Lower leg skin (tissue), 4 donors: ENCODE data around the gene CLHC1. TPM values are rescaled to one million over a fixed set of nuclear protein-coding genes. Genes with fewer than 3 reads are reported as not detected.

Experiments used
- DNase-seq, 2 donors: peaks; one replicate each; pipeline ENCODE4 v3.0.0-alpha.2; 2019; ENCODE audit warnings: low spot score in 2 of 2
- H3K4me3 ChIP-seq: fragments of 200-600 bp; sonication (generic); 2 replicates; pipeline ENCODE4 v1.5.1; 2017; ENCODE audit warnings: mild to moderate bottlenecking, low read depth; ENCODE audit not compliant: poor library complexity, severe bottlenecking
- POLR2A ChIP-seq, 2 donors: fragments of 450-650 bp; IDR thresholded peaks; one replicate each; pipeline ENCODE4 v1.6.1; 2016 to 2017; ENCODE audit warnings: antibody characterized with exemption in 2 of 2, mild to moderate bottlenecking in 1 of 2, moderate library complexity in 1 of 2
- WGBS, 2 donors: methylation state at CpG; one replicate each; pipeline ENCODE4 v1.1.5; 2018; 5-methylcytosine and 5-hydroxymethylcytosine counted together
- intact Hi-C: fragments of 100-400 bp; cut with DNase I; formaldehyde crosslinking; loops from one replicate; pipeline ENCODE4 v1.15.0; 2023; ENCODE audit warnings: low total_unique reads
- total RNA-seq, 4 donors: library from RNA; depleted of rRNA; stranded (reverse); fragments of >200 nt; gene quantifications; one replicate each; pipeline ENCODE4 v1.1.0, GENCODE V29; 2016
- TF ChIP-seq, protein P1 (sequence below), 3 donors: fragments of 450-650 bp; IDR thresholded peaks; one replicate each; pipeline ENCODE4 v1.5.1; 2016; ENCODE audit warnings: antibody characterized with exemption in 3 of 3, mild to moderate bottlenecking in 3 of 3, moderate library complexity in 2 of 3

CLHC1 gene
- total RNA-seq, 4 donors from 2014 or later: 5.3 to 13.1 (median 7.9) TPM

DNA sequence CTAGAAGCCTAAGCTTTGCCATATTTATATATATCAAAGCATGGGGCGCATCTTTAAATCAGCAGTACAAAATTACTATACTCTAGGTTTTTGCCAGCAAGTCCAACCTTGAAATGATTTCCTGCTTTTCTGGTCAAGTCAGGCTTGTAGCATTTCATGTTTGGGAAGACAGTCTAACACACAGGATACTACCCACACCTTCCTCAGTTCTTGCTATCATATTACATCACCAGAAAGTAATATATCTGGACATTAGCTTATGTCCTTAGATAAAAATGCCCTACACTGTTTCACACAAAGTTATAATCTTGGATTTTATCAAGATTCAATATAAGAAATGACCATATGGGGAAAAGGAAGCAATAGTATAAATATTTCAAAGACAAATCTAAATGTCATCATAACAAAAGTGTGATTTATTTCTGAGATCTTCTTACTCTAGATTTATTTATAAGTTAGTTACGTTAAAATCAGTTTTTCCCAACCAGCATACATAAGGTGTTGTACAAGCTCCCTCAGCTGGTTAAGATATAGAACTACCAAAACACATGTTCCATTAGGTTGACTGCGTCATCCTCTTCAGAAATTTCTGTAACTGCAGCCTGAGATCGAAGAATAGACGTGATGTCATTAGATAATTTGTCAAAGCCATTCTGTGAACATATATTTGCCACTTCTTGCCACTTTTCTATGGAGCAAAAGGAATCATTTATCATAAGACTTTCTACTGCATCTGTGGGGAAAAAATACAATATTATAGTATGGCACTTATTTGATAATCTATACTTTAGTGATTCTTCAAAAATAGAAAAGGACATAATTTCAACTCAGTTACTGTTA, 56.6 kb downstream of the CLHC1 start:
- WGBS, 2 donors: 11 to 12% methylated on average over 5 of the region's 5 CpGs
- intact Hi-C loops: loop anchor here (10.0 kb wide), 1 partner anchor 511 kb away; no protein-coding TSS in a partner anchor
- TF ChIP-seq, protein P1, sequence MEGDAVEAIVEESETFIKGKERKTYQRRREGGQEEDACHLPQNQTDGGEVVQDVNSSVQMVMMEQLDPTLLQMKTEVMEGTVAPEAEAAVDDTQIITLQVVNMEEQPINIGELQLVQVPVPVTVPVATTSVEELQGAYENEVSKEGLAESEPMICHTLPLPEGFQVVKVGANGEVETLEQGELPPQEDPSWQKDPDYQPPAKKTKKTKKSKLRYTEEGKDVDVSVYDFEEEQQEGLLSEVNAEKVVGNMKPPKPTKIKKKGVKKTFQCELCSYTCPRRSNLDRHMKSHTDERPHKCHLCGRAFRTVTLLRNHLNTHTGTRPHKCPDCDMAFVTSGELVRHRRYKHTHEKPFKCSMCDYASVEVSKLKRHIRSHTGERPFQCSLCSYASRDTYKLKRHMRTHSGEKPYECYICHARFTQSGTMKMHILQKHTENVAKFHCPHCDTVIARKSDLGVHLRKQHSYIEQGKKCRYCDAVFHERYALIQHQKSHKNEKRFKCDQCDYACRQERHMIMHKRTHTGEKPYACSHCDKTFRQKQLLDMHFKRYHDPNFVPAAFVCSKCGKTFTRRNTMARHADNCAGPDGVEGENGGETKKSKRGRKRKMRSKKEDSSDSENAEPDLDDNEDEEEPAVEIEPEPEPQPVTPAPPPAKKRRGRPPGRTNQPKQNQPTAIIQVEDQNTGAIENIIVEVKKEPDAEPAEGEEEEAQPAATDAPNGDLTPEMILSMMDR (IDR thresholded peaks at IDR 0.05): no peak
- TF ChIP-seq POLR2A (IDR thresholded peaks at IDR 0.05): no peak
- no peak overlapping the region for H3K4me3 ChIP-seq
- no peak for DNase-seq

- no peak for DNase-seq
- whole genome bisulfite sequencing, 2 donors: 41 to 52% methylated on average over 2 of the region's 2 CpGs
- no peak overlapping the region for H3K4me3 ChIP-seq
- intact Hi-C loops: loop anchor here (10.0 kb wide), 1 partner anchor 509 kb away; no protein-coding TSS in a partner anchor
- TF ChIP-seq POLR2A (IDR thresholded peaks at IDR 0.05): no peak
- TF ChIP-seq, protein P1 (IDR thresholded peaks at IDR 0.05): no peak
Observed at GRCh38 chr2:55173438-55174054, 58.5 kb downstream of the CLHC1 start.

GRCh38 chr2:55169915-55170314, 62.2 kb downstream of the CLHC1 start:
- no peak for TF ChIP-seq POLR2A (IDR thresholded peaks at IDR 0.05)
- TF ChIP-seq, protein P1 (IDR thresholded peaks at IDR 0.05): no peak
- no peak for DNase-seq
- intact Hi-C loops: loop anchor here (10.0 kb wide), 3 partner anchors 125 to 505 kb away; no protein-coding TSS in a partner anchor
- no peak overlapping the region for H3K4me3 ChIP-seq
- WGBS, 2 donors: 52 to 58% methylated on average over 3 of the region's 3 CpGs

GRCh38 chr2:55169359-55169758, 62.7 kb downstream of the CLHC1 start:
- no peak for DNase-seq
- intact Hi-C loops: loop anchor here (10.0 kb wide), 2 partner anchors 125 to 155 kb away; no protein-coding TSS in a partner anchor
- no peak for TF ChIP-seq POLR2A (IDR thresholded peaks at IDR 0.05)
- TF ChIP-seq, protein P1 (IDR thresholded peaks at IDR 0.05): no peak
- 59 to 72% methylated on average over 1 of the region's 1 CpG for WGBS, 2 donors
- H3K4me3 ChIP-seq: no peak overlapping the region

DNA sequence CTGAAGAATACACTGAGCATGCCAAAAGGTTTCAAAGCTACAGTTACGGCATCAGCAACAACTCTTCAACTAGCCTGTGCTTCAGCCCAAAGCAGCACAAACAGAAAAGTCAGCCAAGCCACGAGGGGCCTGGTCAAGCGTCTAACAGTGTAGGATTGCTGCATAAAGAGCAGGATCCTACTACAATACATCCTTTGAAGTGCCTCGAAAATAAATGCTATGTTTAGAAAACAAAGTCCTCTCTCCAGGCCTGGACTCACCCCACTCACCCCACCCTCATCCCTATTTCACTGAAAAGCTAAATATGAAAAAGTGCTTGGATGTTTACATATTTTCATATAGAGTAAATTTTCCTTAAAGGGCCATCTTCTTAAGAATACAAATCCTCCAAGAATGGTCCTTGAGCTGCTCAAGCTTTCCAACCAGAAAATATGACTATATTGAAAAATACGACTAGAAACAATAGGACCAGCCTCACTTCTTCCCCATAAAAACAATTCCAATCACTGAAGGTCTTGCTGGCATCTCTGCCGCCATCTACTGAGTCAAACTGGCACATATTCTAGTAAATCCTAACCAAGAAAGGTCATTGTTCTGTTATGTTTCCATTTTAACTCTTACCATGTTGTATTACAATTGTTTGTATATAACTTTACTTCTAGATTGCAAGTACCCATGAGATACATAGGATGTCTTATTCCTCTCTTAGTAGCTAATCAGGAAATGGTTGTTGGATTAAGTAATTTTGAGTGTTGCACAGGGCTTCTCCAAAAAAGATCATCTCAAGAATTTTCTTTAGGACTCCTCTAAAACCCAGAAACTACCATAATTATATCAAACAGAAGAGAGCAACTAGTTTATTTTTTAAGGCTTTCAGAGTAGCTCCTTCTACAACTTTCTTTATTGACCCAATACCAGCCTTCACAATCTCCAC, 63.6 kb downstream of the CLHC1 start:
- WGBS, 2 donors: 19 to 25% methylated on average over 6 of the region's 6 CpGs
- TF ChIP-seq, protein P1 (IDR thresholded peaks at IDR 0.05): peak in 1 of 3 donors; percentile 23
- no peak for TF ChIP-seq POLR2A (IDR thresholded peaks at IDR 0.05)
- peak; percentile 66 to 90 for DNase-seq
- H3K4me3 ChIP-seq: no peak overlapping the region
- intact Hi-C loops: loop anchor here (10.0 kb wide), 2 partner anchors 124 to 154 kb away; no protein-coding TSS in a partner anchor
